ENCODE data around the gene ZNF460.

- TF ChIP-seq CTCF (conservative IDR thresholded peaks at IDR 0.05; ENCODE audit: low read length) (no peak), EZH2phosphoT487 (IDR thresholded peaks at IDR 0.05; ENCODE audit: borderline replicate concordance) (no peak)
These were observed 44.7 kb downstream of the ZNF460 start for GRCh38 chr19:57324992-57325391.
